GM19351 (cell line): ENCODE measurements around the gene NAMPT.
"Not testable (repeated sequence)": the region's sequence is repeated elsewhere in the genome, so short reads cannot be mapped to it uniquely, and the experiment has no call there.

Experiments used
- ATAC-seq: cut with Tn5 transposase; IDR thresholded peaks from one replicate; pipeline ENCODE4 v1.9.1; 2021; ENCODE audit warnings: mild to moderate bottlenecking, moderate library complexity; ENCODE audit not compliant: unreplicated experiment

The NAMPT gene

DNA sequence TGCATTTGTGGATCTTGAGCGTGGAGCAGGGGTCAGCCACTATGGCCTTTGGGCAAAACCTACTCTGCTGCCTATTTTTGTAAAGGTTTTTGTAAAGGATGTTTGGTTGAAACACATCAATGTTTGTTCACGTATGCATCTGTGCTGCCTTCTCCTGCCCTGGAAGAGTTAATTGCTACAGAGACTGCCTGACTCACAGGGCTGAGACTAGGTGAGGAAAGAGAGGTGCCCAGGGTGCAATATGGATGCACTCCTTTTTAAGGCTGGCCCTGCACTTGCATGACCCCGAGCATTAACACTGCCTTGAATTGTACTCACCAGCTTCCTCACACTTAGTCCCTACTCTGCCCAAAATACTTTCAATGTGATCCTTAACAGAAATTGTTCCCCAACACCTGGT lies 20.9 kb upstream of the NAMPT start:
- ATAC-seq: no peak

DNA sequence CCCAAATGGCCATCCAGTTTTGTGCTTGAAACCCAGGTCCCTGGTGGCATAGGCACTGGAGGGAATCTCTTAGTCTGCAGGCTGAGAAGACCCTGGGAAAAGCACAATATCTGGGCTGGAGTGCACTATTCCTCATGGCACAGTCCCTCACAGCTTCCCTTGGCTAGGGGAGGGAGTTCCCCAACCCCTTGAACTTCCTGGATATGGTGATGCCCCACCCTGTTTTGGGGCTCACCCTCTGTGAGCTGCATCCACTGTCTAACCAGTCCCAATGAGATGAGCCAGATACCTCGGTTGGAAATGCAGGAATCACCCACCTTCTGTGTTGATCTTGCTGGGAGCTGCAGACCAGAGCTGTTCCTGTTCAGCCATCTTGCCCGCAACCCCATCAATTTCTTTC lies 19.8 kb upstream of the NAMPT start:
- ATAC-seq: no peak

GRCh38 chr7:106298631-106299030 lies 13.8 kb upstream of the NAMPT start:
- ATAC-seq: not testable (repeated sequence)

DNA sequence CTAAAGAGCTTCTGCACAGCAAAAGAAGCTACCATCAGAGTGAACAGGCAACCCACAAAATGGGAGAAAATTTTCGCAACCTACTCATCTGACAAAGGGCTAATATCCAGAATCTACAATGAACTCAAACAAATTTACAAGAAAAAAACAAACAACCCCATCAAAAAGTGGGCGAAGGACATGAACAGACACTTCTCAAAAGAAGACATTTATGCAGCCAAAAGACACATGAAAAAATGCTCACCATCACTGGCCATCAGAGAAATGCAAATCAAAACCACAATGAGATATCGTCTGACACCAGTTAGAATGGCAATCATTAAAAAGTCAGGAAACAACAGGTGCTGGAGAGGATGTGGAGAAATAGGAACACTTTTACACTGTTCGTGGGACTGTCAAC lies 13.4 kb upstream of the NAMPT start:
- not testable (repeated sequence) for ATAC-seq

- no peak for ATAC-seq
These were observed 9.6 kb upstream of the NAMPT start for GRCh38 chr7:106294334-106294733.

DNA sequence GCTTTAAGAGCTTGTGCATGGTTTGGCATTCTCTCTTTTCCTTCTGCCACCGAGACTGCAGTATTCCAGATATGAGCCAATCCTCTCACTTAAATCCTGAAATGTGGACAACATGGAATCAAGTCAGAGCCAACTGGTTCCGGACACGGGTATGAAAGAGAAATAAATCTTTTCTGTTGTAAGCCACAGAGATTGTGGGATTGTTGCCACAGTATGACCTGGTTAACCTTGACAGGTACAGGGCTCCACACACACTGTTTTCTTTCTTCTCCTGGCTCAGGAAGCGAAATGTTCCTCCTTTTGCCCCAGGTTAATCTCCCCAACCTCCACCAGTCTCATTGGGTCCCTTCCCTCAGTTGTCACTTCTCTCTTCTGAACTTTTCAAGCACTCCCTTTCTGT lies 6.5 kb upstream of the NAMPT start:
- ATAC-seq: no peak

DNA sequence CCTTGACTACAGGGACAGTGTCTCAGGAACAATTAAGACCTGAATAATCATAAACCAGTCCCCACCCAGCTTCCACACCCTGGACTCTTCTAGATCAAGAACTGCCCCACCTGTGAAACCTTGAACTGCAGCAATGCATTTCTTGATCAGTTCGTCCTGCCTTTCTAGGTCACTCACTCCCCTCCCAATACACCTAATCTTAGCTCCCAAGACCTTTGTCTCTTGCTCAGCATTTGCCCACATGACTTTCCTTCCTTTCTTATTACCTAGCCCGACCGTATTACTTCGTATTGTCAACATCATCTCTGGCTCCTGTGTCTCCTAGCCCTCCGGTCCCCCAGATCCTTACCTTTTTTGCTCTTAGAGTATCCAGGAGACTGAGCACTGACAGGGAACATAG lies 5.5 kb upstream of the NAMPT start:
- ATAC-seq: no peak

GRCh38 chr7:106289848-106290247 lies 5.1 kb upstream of the NAMPT start:
- ATAC-seq: no peak

- no peak for ATAC-seq
These were observed 3.5 kb upstream of the NAMPT start for GRCh38 chr7:106288263-106288662.

- no peak for ATAC-seq
These were observed 3.0 kb upstream of the NAMPT start for GRCh38 chr7:106287786-106288185.

GRCh38 chr7:106285855-106286492 lies 1.2 kb upstream of the NAMPT start:
- peak; percentile 35 for ATAC-seq

DNA sequence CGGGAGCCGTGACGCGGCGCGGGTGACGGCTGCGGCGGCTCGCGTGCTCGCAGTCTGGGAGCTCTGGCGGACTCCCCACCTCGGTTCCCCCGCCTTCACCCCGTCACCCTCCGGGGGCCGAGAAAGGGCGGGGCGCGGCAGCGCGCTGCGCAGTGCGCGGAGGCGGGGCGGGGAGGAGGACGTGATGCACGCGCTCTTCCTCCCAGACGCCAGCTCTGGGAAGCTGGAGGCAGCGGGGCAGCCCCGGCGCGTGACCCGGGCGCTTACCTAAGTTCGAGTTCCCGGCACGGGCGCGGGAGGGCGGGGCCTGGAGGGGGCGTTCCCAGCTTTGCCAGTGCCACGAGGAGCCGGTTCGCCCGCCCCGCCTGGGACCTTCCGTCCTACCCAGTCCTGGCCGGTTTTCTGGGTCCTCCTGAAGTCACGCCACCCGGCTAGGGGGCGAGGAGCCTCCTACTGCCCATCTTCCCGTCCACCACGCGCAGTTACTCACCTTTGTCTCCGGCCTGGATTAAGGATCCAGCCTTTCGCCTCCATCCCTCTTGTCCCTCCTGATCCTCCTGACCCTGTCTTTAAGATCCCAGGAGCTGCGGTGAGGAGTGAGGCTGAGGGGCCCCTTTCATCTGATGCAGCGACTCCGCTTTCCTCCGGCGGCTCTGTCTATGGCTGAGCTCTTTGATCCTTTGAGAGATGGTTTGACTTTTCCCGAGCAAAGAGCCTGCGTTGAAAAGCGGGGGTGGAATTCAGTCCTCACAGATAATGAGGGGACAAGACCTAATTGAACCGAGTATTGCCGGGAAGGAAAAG lies 470 bp upstream of the NAMPT start:
- peak; percentile 67 for ATAC-seq

DNA sequence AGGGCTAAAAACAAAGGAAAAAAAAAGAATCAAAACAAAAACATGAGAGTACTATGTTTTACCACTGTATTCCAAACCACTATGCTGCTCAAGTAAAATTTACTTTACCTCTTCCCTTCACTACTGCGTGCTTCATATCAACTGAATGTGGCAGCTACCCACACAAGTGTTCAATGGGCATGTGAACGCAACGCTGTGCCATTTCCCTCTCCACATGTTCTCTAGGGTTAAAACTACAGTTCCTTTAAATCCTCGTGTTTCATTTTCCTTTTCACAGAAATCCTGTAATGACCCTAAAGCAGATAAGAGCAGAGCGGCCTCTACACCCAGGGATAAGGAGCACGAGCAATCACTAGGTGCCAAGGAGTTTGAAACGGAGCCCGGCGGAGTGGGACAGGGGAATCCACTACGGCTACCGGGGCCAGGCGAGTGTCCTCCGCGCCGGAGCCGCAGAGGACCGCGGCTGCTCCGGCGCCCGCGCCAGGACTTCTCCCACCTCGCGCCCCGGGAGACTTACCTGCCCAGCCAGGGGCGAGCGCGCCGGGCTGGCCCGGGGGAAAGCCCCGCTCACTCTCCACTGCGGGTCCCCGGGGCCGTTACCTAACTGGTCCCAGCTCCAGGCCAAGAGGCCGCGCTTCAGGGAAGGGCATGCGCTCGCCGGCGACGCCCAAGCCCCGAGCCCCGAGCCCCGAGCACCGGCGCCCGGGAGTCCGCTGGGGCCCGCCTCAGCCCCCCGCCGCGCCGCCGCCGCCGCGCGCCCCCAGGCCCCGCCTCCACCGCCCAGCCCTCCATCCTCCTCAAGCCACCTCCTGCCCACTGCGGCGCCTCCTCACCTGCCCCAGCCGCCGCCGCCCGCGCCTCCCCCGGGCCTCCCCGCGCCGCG lies 711 bp downstream of the NAMPT start:
- no peak for ATAC-seq

DNA sequence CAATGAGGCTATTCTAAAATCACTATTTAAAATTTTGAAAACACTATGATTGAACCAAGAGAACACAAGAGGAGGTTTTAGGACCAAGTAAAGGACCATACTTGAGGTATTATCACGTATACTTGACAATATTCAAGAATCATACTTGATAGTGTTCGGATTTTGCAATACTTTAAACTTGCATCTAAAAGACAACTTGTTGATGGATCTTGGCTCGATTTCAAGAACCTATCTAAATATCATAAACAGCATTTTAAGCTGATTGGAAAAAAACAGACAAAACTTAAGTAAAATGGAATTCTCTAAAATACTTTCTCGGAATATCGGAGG lies 1.3 kb downstream of the NAMPT start:
- no peak for ATAC-seq

DNA sequence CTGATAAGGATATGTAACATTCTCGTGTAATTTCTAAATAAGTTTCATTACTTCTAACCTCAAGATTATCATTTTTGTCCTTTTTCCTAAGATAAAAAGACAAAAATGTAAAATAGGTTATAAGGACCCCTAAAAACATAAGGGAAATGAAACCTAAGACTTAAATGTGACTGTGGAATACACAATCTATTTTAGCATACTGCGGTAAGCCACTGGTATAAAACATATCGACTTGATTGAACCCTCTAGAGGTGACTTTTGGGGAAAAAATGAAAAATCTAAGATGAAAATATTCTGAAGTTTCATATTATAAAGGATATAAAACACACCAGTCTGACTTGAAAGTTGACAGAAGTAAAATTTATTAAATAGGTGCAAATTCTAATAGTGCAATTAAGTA lies 1.9 kb downstream of the NAMPT start:
- ATAC-seq: no peak

- ATAC-seq: no peak
These were observed 2.4 kb downstream of the NAMPT start for GRCh38 chr7:106282390-106282789.

DNA sequence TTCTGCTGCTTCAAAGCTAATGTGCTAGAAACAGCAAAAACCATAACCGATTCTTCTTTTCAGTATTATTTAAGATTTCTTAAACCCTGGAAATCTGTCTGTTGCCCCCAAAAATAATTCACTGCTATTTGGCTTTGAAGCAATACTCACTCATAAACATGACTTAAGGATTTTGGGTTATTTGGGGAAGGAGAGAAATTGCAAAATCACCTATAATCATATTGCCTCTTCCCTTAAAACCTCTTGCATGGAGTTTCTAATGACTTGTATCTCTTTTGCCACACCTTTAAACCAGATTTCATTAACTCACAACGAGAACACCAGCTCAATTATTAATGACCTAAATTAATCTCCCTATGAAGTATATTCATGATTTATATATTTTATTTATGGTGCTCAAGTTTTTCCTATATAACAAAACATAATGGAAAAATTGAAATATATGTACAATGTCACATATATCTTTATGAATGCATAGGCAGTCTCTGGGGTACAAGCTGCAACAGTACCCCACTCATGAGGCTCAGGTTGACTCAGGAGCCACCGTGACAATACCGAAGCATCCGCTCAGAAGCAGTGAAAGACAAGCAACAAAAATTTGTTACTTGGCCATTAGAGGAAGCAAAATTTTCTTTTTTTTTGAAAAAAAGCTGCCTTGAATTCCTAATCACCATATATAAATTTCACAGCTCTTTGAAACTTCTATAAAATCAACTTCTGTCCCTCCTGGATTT lies 3.0 kb downstream of the NAMPT start:
- ATAC-seq: no peak

DNA sequence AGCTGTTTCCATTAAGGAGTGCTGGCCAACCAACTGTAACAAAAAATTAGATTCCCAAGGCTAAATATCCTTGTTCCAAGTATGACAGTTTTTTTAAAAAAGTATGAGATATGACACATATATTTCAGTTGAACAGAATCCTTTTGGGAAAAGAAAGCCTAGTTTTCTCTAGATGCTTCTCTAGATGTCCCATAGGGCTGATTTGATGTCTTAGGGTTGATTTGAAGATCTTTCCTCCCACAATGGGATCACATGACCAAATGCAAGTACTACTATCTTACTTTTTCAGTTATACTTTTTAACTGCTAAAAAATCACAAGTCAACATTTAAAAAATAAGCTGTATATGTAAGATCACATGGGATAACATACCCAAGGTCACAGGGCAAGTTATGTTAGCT lies 3.7 kb downstream of the NAMPT start:
- no peak for ATAC-seq

- no peak for ATAC-seq
These were observed 5.2 kb downstream of the NAMPT start for GRCh38 chr7:106279425-106280197.

DNA sequence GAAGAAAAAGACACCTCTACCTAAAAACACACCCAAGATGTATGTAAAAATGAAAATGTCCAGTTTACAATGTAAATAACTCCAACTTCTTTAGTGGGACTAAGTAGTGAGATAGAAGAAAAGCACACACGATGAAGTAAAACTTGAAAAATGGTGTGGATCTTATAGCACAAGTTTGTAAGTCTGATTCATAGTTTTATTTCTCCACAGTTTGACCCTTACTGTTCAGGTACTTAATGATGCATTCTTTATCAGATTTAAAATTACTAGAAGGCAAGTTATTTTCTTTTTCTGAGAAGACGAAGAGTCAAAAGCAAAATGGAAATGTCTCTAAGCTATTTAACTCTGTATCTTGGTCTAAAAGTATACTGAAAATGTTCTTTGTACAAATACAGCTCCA lies 6.1 kb downstream of the NAMPT start:
- no peak for ATAC-seq
